ENCODE measurements around the gene DNAH9.

The DNAH9 gene

GRCh38 chr17:11564589-11565380, 33.5 kb upstream of the DNAH9 start:
- Histone ChIP-seq H3K27me3 (ENCODE audit: control insufficient read depth, low read length) (no peaks in the 10 kb centered on the region), H4K20me1 (ENCODE audit: control insufficient read depth, insufficient read depth, low read depth, low read length) (no peaks in the 10 kb centered on the region), H3K9me3 (ENCODE audit: control insufficient read depth, insufficient read depth, low read length) (no peaks in the 10 kb centered on the region), H3K4me3 (ENCODE audit: low read length) (no peak overlapping the region), H3K79me2 (ENCODE audit: control insufficient read depth, low read length) (no peaks in the 10 kb centered on the region), H3K27ac (ENCODE audit: low read depth, low read length) (no peak overlapping the region), H3K36me3 (ENCODE audit: control insufficient read depth, low read length) (no peaks in the 10 kb centered on the region), H3F3A (ENCODE audit: control insufficient read depth, insufficient read depth) (no peaks in the 10 kb centered on the region), H3K4me2 (ENCODE audit: low read length) (no peak overlapping the region), H3K9me2 (replicated peaks; ENCODE audit: control insufficient read depth, low read length) (no peaks in the 10 kb centered on the region), H3K4me1 (ENCODE audit: control insufficient read depth, low read length) (no peaks in the 10 kb centered on the region)
- no peak for TF ChIP-seq CTCF (IDR thresholded peaks at IDR 0.05; ENCODE audit: low read depth, low read length, poor library complexity, severe bottlenecking)
- TF ChIP-seq EZH2phosphoT487 (IDR thresholded peaks at IDR 0.05; ENCODE audit: borderline replicate concordance, low read length): no peak

- no peaks in the 10 kb centered on the region for H3K4me1 ChIP-seq (ENCODE audit: control insufficient read depth, low read length)
- H3K79me2 ChIP-seq (ENCODE audit: control insufficient read depth, low read length): no peaks in the 10 kb centered on the region
- no peaks in the 10 kb centered on the region for H3F3A ChIP-seq (ENCODE audit: control insufficient read depth, insufficient read depth)
- TF ChIP-seq CTCF (IDR thresholded peaks at IDR 0.05; ENCODE audit: low read depth, low read length, poor library complexity, severe bottlenecking): no peak
- no peak for TF ChIP-seq EZH2phosphoT487 (IDR thresholded peaks at IDR 0.05; ENCODE audit: borderline replicate concordance, low read length)
- H3K4me2 ChIP-seq (ENCODE audit: low read length): no peak overlapping the region
- no peaks in the 10 kb centered on the region for H3K27me3 ChIP-seq (ENCODE audit: control insufficient read depth, low read length)
- no peak overlapping the region for H3K27ac ChIP-seq (ENCODE audit: low read depth, low read length)
- no peaks in the 10 kb centered on the region for H3K36me3 ChIP-seq (ENCODE audit: control insufficient read depth, low read length)
- H4K20me1 ChIP-seq (ENCODE audit: control insufficient read depth, insufficient read depth, low read depth, low read length): no peaks in the 10 kb centered on the region
- H3K4me3 ChIP-seq (ENCODE audit: low read length): no peak overlapping the region
- H3K9me3 ChIP-seq (ENCODE audit: control insufficient read depth, insufficient read depth, low read length): no peaks in the 10 kb centered on the region
- no peaks in the 10 kb centered on the region for H3K9me2 ChIP-seq (replicated peaks; ENCODE audit: control insufficient read depth, low read length)
Measured at GRCh38 chr17:11565591-11565990, 32.7 kb upstream of the DNAH9 start.

- Histone ChIP-seq H3K9me2 (replicated peaks; ENCODE audit: control insufficient read depth, low read length) (no peaks in the 10 kb centered on the region), H3K27ac (ENCODE audit: low read depth, low read length) (no peak overlapping the region), H3K79me2 (ENCODE audit: control insufficient read depth, low read length) (no peaks in the 10 kb centered on the region), H3K4me1 (ENCODE audit: control insufficient read depth, low read length) (no peaks in the 10 kb centered on the region), H3K27me3 (ENCODE audit: control insufficient read depth, low read length) (no peaks in the 10 kb centered on the region), H3K9me3 (ENCODE audit: control insufficient read depth, insufficient read depth, low read length) (peaks cover 3% of the 10 kb centered on the region; the same call in 1 of the 2 replicates), H3K4me2 (ENCODE audit: low read length) (no peak overlapping the region), H3K4me3 (ENCODE audit: low read length) (no peak overlapping the region), H3K36me3 (ENCODE audit: control insufficient read depth, low read length) (no peaks in the 10 kb centered on the region), H3F3A (ENCODE audit: control insufficient read depth, insufficient read depth) (no peaks in the 10 kb centered on the region), H4K20me1 (ENCODE audit: control insufficient read depth, insufficient read depth, low read depth, low read length) (no peaks in the 10 kb centered on the region)
- no peak for TF ChIP-seq CTCF (IDR thresholded peaks at IDR 0.05; ENCODE audit: low read depth, low read length, poor library complexity, severe bottlenecking)
- TF ChIP-seq EZH2phosphoT487 (IDR thresholded peaks at IDR 0.05; ENCODE audit: borderline replicate concordance, low read length): no peak
Measured at GRCh38 chr17:11578998-11579397, 19.3 kb upstream of the DNAH9 start.

All from DOHH2 (cell line).